ENCODE measurements around the gene CSPG4.

CSPG4 gene

GRCh38 chr15:75677465-75678323, 35.0 kb downstream of the CSPG4 start:
- H3K27ac Mint-ChIP-seq, result no peak overlapping the region
- H3K9me3 Mint-ChIP-seq, result no peaks in the 10 kb centered on the region
- no peaks in the 10 kb centered on the region for H3K27me3 Mint-ChIP-seq (ENCODE audit: low read depth)
- H3K4me1 Mint-ChIP-seq, result peaks cover 13% of the 10 kb centered on the region
- peaks cover 7% of the 10 kb centered on the region for H3K36me3 Mint-ChIP-seq (ENCODE audit: low read depth)
- TF ChIP-seq CTCF (IDR thresholded peaks at IDR 0.05; ENCODE audit: unreplicated experiment in 3 of 3), result no peak
- H3K4me3 Mint-ChIP-seq, result no peak overlapping the region

- Mint-ChIP-seq H3K4me1 (peaks cover 17% of the 10 kb centered on the region), H3K9me3 (no peaks in the 10 kb centered on the region), H3K36me3 (ENCODE audit: low read depth) (peaks cover 7% of the 10 kb centered on the region), H3K4me3 (no peak overlapping the region), H3K27me3 (ENCODE audit: low read depth) (no peaks in the 10 kb centered on the region), H3K27ac (no peak overlapping the region)
- no peak for TF ChIP-seq CTCF (IDR thresholded peaks at IDR 0.05; ENCODE audit: unreplicated experiment in 3 of 3)
Observed at GRCh38 chr15:75676688-75677464, 35.8 kb downstream of the CSPG4 start.

GRCh38 chr15:75675579-75676404, 36.9 kb downstream of the CSPG4 start:
- no peaks in the 10 kb centered on the region for H3K27me3 Mint-ChIP-seq (ENCODE audit: low read depth)
- no peaks in the 10 kb centered on the region for H3K9me3 Mint-ChIP-seq
- peaks cover 17% of the 10 kb centered on the region for H3K4me1 Mint-ChIP-seq
- peaks cover 7% of the 10 kb centered on the region for H3K36me3 Mint-ChIP-seq (ENCODE audit: low read depth)
- no peak overlapping the region for H3K27ac Mint-ChIP-seq
- no peak overlapping the region for H3K4me3 Mint-ChIP-seq
- TF ChIP-seq CTCF (IDR thresholded peaks at IDR 0.05; ENCODE audit: unreplicated experiment in 3 of 3), result no peak

- Mint-ChIP-seq H3K4me1 (peaks cover 17% of the 10 kb centered on the region), H3K36me3 (ENCODE audit: low read depth) (peaks cover 7% of the 10 kb centered on the region), H3K4me3 (no peak overlapping the region), H3K27me3 (ENCODE audit: low read depth) (no peaks in the 10 kb centered on the region), H3K9me3 (no peaks in the 10 kb centered on the region), H3K27ac (peak overlapping the region in 1 of 3 experiments; percentile 38)
- no peak for TF ChIP-seq CTCF (IDR thresholded peaks at IDR 0.05; ENCODE audit: unreplicated experiment in 3 of 3)
Observed at GRCh38 chr15:75674366-75674765, 38.3 kb downstream of the CSPG4 start.

- TF ChIP-seq CTCF (IDR thresholded peaks at IDR 0.05; ENCODE audit: unreplicated experiment in 3 of 3), result no peak
- Mint-ChIP-seq H3K4me3 (peak overlapping the region in 1 of 3 experiments; percentile 48), H3K9me3 (no peaks in the 10 kb centered on the region), H3K4me1 (peaks cover 17% of the 10 kb centered on the region), H3K27ac (peak overlapping the region; percentile 81 to 98 (median 94)), H3K36me3 (ENCODE audit: low read depth) (peaks cover 2% of the 10 kb centered on the region), H3K27me3 (ENCODE audit: low read depth) (no peaks in the 10 kb centered on the region)
Observed at GRCh38 chr15:75673426-75674235, 39.0 kb downstream of the CSPG4 start.

Data from nephron (organoid).